GM23248 (cell line): ENCODE data around the gene BEST2. TPM values are rescaled to one million over a fixed set of nuclear protein-coding genes. Genes with fewer than 3 reads are reported as not detected.

Experiments used
- DNase-seq: peaks from one replicate; pipeline ENCODE4 v3.0.0-alpha.2; 2015
- H2AFZ ChIP-seq: fragments of 200-600 bp; sonication (generic); 2 replicates; pipeline ENCODE4 v1.6.1; 2016; ENCODE audit warnings: antibody characterized with exemption
- H3F3A ChIP-seq: fragments of 200-600 bp; sonication (generic); 2 replicates; pipeline ENCODE4 v1.6.1; 2016; ENCODE audit warnings: mild to moderate bottlenecking, antibody characterized with exemption, mixed run types; ENCODE audit not compliant: insufficient read depth
- H3K27ac ChIP-seq: fragments of 200-600 bp; sonication (generic); 2 replicates; pipeline ENCODE4 v1.5.1; 2016; ENCODE audit warnings: mild to moderate bottlenecking
- H3K27me3 ChIP-seq: fragments of 200-600 bp; sonication (generic); replicated peaks from 2 replicates; pipeline ENCODE4 v1.6.1; 2016; ENCODE audit warnings: mild to moderate bottlenecking; ENCODE audit not compliant: insufficient read depth
- H3K36me3 ChIP-seq: fragments of 200-600 bp; sonication (generic); 2 replicates; pipeline ENCODE4 v1.6.1; 2016; ENCODE audit warnings: low read depth, mild to moderate bottlenecking
- H3K4me1 ChIP-seq: fragments of 200-600 bp; sonication (generic); 2 replicates; pipeline ENCODE4 v1.6.1; 2016; ENCODE audit warnings: mild to moderate bottlenecking; ENCODE audit not compliant: insufficient read depth
- H3K4me2 ChIP-seq: fragments of 200-600 bp; sonication (generic); one replicate; pipeline ENCODE4 v1.6.1; 2016; ENCODE audit warnings: mild to moderate bottlenecking; ENCODE audit not compliant: unreplicated experiment
- H3K4me3 ChIP-seq: fragments of 200-600 bp; sonication (generic); 2 replicates; pipeline ENCODE4 v1.5.1; 2016; ENCODE audit warnings: mild to moderate bottlenecking
- H3K79me2 ChIP-seq: fragments of 200-600 bp; sonication (generic); 2 replicates; pipeline ENCODE4 v1.6.1; 2016; ENCODE audit warnings: mild to moderate bottlenecking; ENCODE audit not compliant: insufficient read depth
- H3K9ac ChIP-seq: fragments of 200-600 bp; sonication (generic); 2 replicates; pipeline ENCODE4 v1.6.1; 2016; ENCODE audit warnings: mild to moderate bottlenecking
- H3K9me2 ChIP-seq: fragments of 200-600 bp; sonication (generic); 2 replicates; pipeline ENCODE4 v1.6.1; 2016; ENCODE audit warnings: mixed run types, mild to moderate bottlenecking, moderate library complexity; ENCODE audit not compliant: insufficient read depth
- H3K9me3 ChIP-seq: fragments of 200-600 bp; sonication (generic); one replicate; pipeline ENCODE4 v1.6.1; 2017; ENCODE audit warnings: low read depth
- H4K20me1 ChIP-seq: fragments of 200-600 bp; sonication (generic); 2 replicates; pipeline ENCODE4 v1.6.0; 2016; ENCODE audit not compliant: insufficient read depth
- EZH2 ChIP-seq: fragments of 200-600 bp; sonication (generic); IDR thresholded peaks from 2 replicates; pipeline ENCODE4 v1.6.1; 2018; ENCODE audit warnings: antibody characterized with exemption, mild to moderate bottlenecking; ENCODE audit not compliant: insufficient read depth, poor library complexity, severe bottlenecking
- EZH2phosphoT487 ChIP-seq: fragments of 200-600 bp; sonication (generic); IDR thresholded peaks from 2 replicates; pipeline ENCODE4 v1.6.1; 2018; ENCODE audit warnings: antibody characterized with exemption, moderate library complexity, mild to moderate bottlenecking, low read depth; ENCODE audit not compliant: insufficient read depth
- whole genome bisulfite sequencing, 2 experiments: methylation state at CpG; one replicate each; pipeline ENCODE4 v1.1.6; 2015 to 2017; ENCODE audit warnings: low lambda C conversion rate in 2 of 2, low coverage in 1 of 2; ENCODE audit errors: missing lambda C conversion rate in 2 of 2; 5-methylcytosine and 5-hydroxymethylcytosine counted together
- in situ Hi-C: fragments of 300-500 bp; cut with MboI; formaldehyde crosslinking; loops from 2 replicates; pipeline ENCODE4 v1.15.0; 2020
- polyA plus RNA-seq: library from polyadenylated mRNA; unstranded; fragments of >200 nt; fragmentation: Nextera tagmentation; extraction: Ambion mirVana; gene quantifications from 2 replicates; pipeline ENCODE4 v1.2.1, GENCODE V29; 2016
- total RNA-seq: library from RNA; depleted of rRNA; stranded (reverse); fragments of >200 nt; shearing (Covaris generic); gene quantifications from 2 replicates; pipeline ENCODE4 v1.2.3, GENCODE V29; 2014

BEST2 gene
- total and polyA plus RNA-seq, 2 experiments from 2014 or later, result not detected

- Histone ChIP-seq H3K36me3 (no peaks in the 10 kb centered on the region), H3K4me2 (no peak overlapping the region), H3K4me1 (peaks cover 29% of the 10 kb centered on the region), H3K27me3 (no peaks in the 10 kb centered on the region), H4K20me1 (no peaks in the 10 kb centered on the region), H2AFZ (peak overlapping the region; percentile 26; the same call in 1 of the 2 replicates), H3K9ac (no peak overlapping the region), H3K27ac (peak overlapping the region; percentile 73), H3K79me2 (no peaks in the 10 kb centered on the region), H3K9me2 (no peaks in the 10 kb centered on the region), H3F3A (peaks cover 42% of the 10 kb centered on the region), H3K9me3 (no peaks in the 10 kb centered on the region), H3K4me3 (no peak overlapping the region)
- in situ Hi-C loops, result no loop called here
- 88 to 92% methylated on average over 4 of the region's 4 CpGs for WGBS, 2 experiments
- TF ChIP-seq EZH2phosphoT487 (no peak), EZH2 (no peak)
- peak; percentile 17 for DNase-seq
These were observed 33.9 kb downstream of the BEST2 start for GRCh38 chr19:12785431-12786031.

- no peak for DNase-seq
- Histone ChIP-seq H3K4me2 (no peak overlapping the region), H3K9me2 (no peaks in the 10 kb centered on the region), H3K9ac (no peak overlapping the region), H3K79me2 (no peaks in the 10 kb centered on the region), H3K9me3 (no peaks in the 10 kb centered on the region), H3F3A (peaks cover 46% of the 10 kb centered on the region), H3K4me1 (peaks cover 34% of the 10 kb centered on the region), H3K4me3 (no peak overlapping the region), H2AFZ (peak overlapping the region; percentile 26; the same call in 1 of the 2 replicates), H3K27ac (peak overlapping the region; percentile 73; the same call in 1 of the 2 replicates), H4K20me1 (no peaks in the 10 kb centered on the region), H3K27me3 (no peaks in the 10 kb centered on the region), H3K36me3 (no peaks in the 10 kb centered on the region)
- 54 to 60% methylated on average over 16 of the region's 18 CpGs for WGBS, 2 experiments
- TF ChIP-seq EZH2phosphoT487 (no peak), EZH2 (no peak)
- in situ Hi-C loops, result no loop called here
These were observed 34.7 kb downstream of the BEST2 start for GRCh38 chr19:12786141-12786870.

- Histone ChIP-seq H3K9me3 (no peaks in the 10 kb centered on the region), H3F3A (peaks cover 40% of the 10 kb centered on the region), H3K9me2 (no peaks in the 10 kb centered on the region), H3K27ac (no peak overlapping the region), H3K9ac (no peak overlapping the region), H3K79me2 (peaks cover 5% of the 10 kb centered on the region), H3K36me3 (no peaks in the 10 kb centered on the region), H2AFZ (no peak overlapping the region), H3K27me3 (no peaks in the 10 kb centered on the region), H4K20me1 (no peaks in the 10 kb centered on the region), H3K4me1 (peaks cover 34% of the 10 kb centered on the region), H3K4me3 (no peak overlapping the region), H3K4me2 (no peak overlapping the region)
- TF ChIP-seq EZH2phosphoT487 (no peak), EZH2 (no peak)
- in situ Hi-C loops, result no loop called here
- DNase-seq, result no peak
- WGBS, 2 experiments, result 64 to 82% methylated on average over 3 of the region's 3 CpGs
These were observed 35.4 kb downstream of the BEST2 start for GRCh38 chr19:12786952-12787351.

GRCh38 chr19:12787458-12787857, 35.9 kb downstream of the BEST2 start:
- Histone ChIP-seq H3K36me3 (no peaks in the 10 kb centered on the region), H3K4me2 (no peak overlapping the region), H3F3A (peaks cover 38% of the 10 kb centered on the region), H3K9me2 (no peaks in the 10 kb centered on the region), H4K20me1 (no peaks in the 10 kb centered on the region), H3K4me1 (peaks cover 34% of the 10 kb centered on the region), H3K27ac (peak overlapping the region; percentile 99), H3K9ac (no peak overlapping the region), H3K79me2 (peaks cover 10% of the 10 kb centered on the region), H3K4me3 (no peak overlapping the region), H3K9me3 (no peaks in the 10 kb centered on the region), H2AFZ (no peak overlapping the region), H3K27me3 (no peaks in the 10 kb centered on the region)
- in situ Hi-C loops, result no loop called here
- TF ChIP-seq EZH2phosphoT487 (no peak), EZH2 (no peak)
- 67 to 73% methylated on average over 10 of the region's 10 CpGs for whole genome bisulfite sequencing, 2 experiments
- DNase-seq, result no peak
